ENCODE data around the gene KDM1A.

KDM1A gene

GRCh38 chr1:23125489-23125888 is 106.2 kb downstream of the KDM1A start:
- Histone ChIP-seq H3K4me1 (ENCODE audit: control insufficient read depth, insufficient read depth, low read length) (peaks cover 5% of the 10 kb centered on the region), H3K36me3 (ENCODE audit: control insufficient read depth in 2 of 2, insufficient read depth in 1 of 2, low read length in 2 of 2) (no peaks in the 10 kb centered on the region), H3K4me3 (ENCODE audit: low read depth, low read length) (no peak overlapping the region), H3K27ac (ENCODE audit: extremely low read depth, low read depth, low read length) (no peak overlapping the region), H3K9me3 (ENCODE audit: control insufficient read depth, insufficient read depth, low read depth, low read length) (no peaks in the 10 kb centered on the region)
- POLR2A ChIA-PET: no interaction called here
- CTCF ChIA-PET: no interaction called here
- no peak for TF ChIP-seq ZNF768 (tag by site-specific recombination; IDR thresholded peaks at IDR 0.05)
- TF ChIP-seq ZNF140 (tag by site-specific recombination; IDR thresholded peaks at IDR 0.05): no peak
- TF ChIP-seq SP3 (tag by site-specific recombination; IDR thresholded peaks at IDR 0.05): no peak

GRCh38 chr1:23126200-23126599 is 106.9 kb downstream of the KDM1A start:
- no peaks in the 10 kb centered on the region for H3K36me3 ChIP-seq (ENCODE audit: control insufficient read depth in 2 of 2, insufficient read depth in 1 of 2, low read length in 2 of 2)
- ChIA-PET CTCF (interaction anchor here (0.6 kb wide), 1 partner anchor 9 kb away, joined by 3 read pairs; no protein-coding TSS in a partner anchor), POLR2A (no interaction called here)
- peaks cover 5% of the 10 kb centered on the region for H3K4me1 ChIP-seq (ENCODE audit: control insufficient read depth, insufficient read depth, low read length)
- no peak overlapping the region for H3K27ac ChIP-seq (ENCODE audit: extremely low read depth, low read depth, low read length)
- H3K4me3 ChIP-seq (ENCODE audit: low read depth, low read length): no peak overlapping the region
- no peaks in the 10 kb centered on the region for H3K9me3 ChIP-seq (ENCODE audit: control insufficient read depth, insufficient read depth, low read depth, low read length)
- TF ChIP-seq, protein P1, sequence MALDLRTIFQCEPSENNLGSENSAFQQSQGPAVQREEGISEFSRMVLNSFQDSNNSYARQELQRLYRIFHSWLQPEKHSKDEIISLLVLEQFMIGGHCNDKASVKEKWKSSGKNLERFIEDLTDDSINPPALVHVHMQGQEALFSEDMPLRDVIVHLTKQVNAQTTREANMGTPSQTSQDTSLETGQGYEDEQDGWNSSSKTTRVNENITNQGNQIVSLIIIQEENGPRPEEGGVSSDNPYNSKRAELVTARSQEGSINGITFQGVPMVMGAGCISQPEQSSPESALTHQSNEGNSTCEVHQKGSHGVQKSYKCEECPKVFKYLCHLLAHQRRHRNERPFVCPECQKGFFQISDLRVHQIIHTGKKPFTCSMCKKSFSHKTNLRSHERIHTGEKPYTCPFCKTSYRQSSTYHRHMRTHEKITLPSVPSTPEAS (tag by site-specific recombination; IDR thresholded peaks at IDR 0.05): no peak
- TF ChIP-seq GLIS1 (tag by site-specific recombination; IDR thresholded peaks at IDR 0.05) (no peak), ZBTB17 (tag by site-specific recombination; IDR thresholded peaks at IDR 0.05) (no peak), ZNF423 (tag by site-specific recombination; IDR thresholded peaks at IDR 0.05) (no peak), ZNF560 (tag by site-specific recombination; IDR thresholded peaks at IDR 0.05; ENCODE audit: borderline replicate concordance) (no peak), ZNF350 (tag by site-specific recombination; IDR thresholded peaks at IDR 0.05) (no peak), KLF8 (tag by site-specific recombination; IDR thresholded peaks at IDR 0.05) (no peak)

DNA sequence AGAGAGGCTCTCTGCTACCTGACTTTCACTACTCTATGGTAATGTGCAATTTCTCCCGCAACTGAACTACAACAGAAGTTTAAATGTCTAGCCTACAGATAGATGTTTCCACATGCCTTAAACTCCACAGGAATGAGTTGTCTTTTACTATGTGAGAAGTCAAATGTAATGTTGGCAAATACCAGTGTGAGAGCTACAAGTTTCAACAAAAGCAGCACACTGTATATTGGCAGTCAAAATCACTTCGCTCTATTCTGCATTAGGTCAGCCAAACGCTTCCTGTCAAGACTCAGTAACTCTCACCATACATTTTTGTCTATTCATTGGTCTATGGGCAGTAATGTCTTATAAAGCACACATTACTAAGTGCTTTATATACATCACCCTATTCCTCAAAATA is 107.5 kb downstream of the KDM1A start:
- Histone ChIP-seq H3K36me3 (ENCODE audit: control insufficient read depth in 2 of 2, insufficient read depth in 1 of 2, low read length in 2 of 2) (no peaks in the 10 kb centered on the region), H3K4me3 (ENCODE audit: low read depth, low read length) (no peak overlapping the region), H3K9me3 (ENCODE audit: control insufficient read depth, insufficient read depth, low read depth, low read length) (no peaks in the 10 kb centered on the region), H3K4me1 (ENCODE audit: control insufficient read depth, insufficient read depth, low read length) (peaks cover 5% of the 10 kb centered on the region), H3K27ac (ENCODE audit: extremely low read depth, low read depth, low read length) (no peak overlapping the region)
- ChIA-PET POLR2A (no interaction called here), CTCF (interaction anchor here (0.6 kb wide), 1 partner anchor 152 kb away, joined by 3 read pairs; no protein-coding TSS in a partner anchor)
- TF ChIP-seq ZSCAN5A (tag by site-specific recombination; IDR thresholded peaks at IDR 0.05) (no peak), MZF1 (tag by site-specific recombination; IDR thresholded peaks at IDR 0.05; ENCODE audit: borderline replicate concordance) (no peak), ZNF530 (tag by site-specific recombination; IDR thresholded peaks at IDR 0.05; ENCODE audit: low read depth) (no peak), ZNF776 (tag by site-specific recombination; IDR thresholded peaks at IDR 0.05; ENCODE audit: borderline replicate concordance) (no peak), ZSCAN23 (tag by site-specific recombination; IDR thresholded peaks at IDR 0.05) (no peak), ZNF274 (IDR thresholded peaks at IDR 0.05; ENCODE audit: low read length) (no peak), ZNF274 (tag by site-specific recombination; IDR thresholded peaks at IDR 0.05; ENCODE audit: borderline replicate concordance) (no peak), ZNF146 (tag by site-specific recombination; IDR thresholded peaks at IDR 0.05) (no peak), ZNF580 (tag by site-specific recombination; IDR thresholded peaks at IDR 0.05) (no peak), ZNF596 (tag by site-specific recombination; IDR thresholded peaks at IDR 0.05) (no peak)
- TF ChIP-seq, protein P2, sequence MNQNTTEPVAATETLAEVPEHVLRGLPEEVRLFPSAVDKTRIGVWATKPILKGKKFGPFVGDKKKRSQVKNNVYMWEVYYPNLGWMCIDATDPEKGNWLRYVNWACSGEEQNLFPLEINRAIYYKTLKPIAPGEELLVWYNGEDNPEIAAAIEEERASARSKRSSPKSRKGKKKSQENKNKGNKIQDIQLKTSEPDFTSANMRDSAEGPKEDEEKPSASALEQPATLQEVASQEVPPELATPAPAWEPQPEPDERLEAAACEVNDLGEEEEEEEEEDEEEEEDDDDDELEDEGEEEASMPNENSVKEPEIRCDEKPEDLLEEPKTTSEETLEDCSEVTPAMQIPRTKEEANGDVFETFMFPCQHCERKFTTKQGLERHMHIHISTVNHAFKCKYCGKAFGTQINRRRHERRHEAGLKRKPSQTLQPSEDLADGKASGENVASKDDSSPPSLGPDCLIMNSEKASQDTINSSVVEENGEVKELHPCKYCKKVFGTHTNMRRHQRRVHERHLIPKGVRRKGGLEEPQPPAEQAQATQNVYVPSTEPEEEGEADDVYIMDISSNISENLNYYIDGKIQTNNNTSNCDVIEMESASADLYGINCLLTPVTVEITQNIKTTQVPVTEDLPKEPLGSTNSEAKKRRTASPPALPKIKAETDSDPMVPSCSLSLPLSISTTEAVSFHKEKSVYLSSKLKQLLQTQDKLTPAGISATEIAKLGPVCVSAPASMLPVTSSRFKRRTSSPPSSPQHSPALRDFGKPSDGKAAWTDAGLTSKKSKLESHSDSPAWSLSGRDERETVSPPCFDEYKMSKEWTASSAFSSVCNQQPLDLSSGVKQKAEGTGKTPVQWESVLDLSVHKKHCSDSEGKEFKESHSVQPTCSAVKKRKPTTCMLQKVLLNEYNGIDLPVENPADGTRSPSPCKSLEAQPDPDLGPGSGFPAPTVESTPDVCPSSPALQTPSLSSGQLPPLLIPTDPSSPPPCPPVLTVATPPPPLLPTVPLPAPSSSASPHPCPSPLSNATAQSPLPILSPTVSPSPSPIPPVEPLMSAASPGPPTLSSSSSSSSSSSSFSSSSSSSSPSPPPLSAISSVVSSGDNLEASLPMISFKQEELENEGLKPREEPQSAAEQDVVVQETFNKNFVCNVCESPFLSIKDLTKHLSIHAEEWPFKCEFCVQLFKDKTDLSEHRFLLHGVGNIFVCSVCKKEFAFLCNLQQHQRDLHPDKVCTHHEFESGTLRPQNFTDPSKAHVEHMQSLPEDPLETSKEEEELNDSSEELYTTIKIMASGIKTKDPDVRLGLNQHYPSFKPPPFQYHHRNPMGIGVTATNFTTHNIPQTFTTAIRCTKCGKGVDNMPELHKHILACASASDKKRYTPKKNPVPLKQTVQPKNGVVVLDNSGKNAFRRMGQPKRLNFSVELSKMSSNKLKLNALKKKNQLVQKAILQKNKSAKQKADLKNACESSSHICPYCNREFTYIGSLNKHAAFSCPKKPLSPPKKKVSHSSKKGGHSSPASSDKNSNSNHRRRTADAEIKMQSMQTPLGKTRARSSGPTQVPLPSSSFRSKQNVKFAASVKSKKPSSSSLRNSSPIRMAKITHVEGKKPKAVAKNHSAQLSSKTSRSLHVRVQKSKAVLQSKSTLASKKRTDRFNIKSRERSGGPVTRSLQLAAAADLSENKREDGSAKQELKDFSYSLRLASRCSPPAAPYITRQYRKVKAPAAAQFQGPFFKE (tag by site-specific recombination; IDR thresholded peaks at IDR 0.05; ENCODE audit: borderline replicate concordance): no peak
- TF ChIP-seq, protein P3, sequence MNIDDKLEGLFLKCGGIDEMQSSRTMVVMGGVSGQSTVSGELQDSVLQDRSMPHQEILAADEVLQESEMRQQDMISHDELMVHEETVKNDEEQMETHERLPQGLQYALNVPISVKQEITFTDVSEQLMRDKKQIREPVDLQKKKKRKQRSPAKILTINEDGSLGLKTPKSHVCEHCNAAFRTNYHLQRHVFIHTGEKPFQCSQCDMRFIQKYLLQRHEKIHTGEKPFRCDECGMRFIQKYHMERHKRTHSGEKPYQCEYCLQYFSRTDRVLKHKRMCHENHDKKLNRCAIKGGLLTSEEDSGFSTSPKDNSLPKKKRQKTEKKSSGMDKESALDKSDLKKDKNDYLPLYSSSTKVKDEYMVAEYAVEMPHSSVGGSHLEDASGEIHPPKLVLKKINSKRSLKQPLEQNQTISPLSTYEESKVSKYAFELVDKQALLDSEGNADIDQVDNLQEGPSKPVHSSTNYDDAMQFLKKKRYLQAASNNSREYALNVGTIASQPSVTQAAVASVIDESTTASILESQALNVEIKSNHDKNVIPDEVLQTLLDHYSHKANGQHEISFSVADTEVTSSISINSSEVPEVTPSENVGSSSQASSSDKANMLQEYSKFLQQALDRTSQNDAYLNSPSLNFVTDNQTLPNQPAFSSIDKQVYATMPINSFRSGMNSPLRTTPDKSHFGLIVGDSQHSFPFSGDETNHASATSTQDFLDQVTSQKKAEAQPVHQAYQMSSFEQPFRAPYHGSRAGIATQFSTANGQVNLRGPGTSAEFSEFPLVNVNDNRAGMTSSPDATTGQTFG (tag by site-specific recombination; IDR thresholded peaks at IDR 0.05; ENCODE audit: borderline replicate concordance): no peak

All from HEK293 (cell line).